HG02981 (cell line): ENCODE data around the gene KIF18B.
A peak's percentile ranks its signal among the peaks of the same experiment; 100 is the strongest.

Source experiments
- ATAC-seq: cut with Tn5 transposase; IDR thresholded peaks from one replicate; pipeline ENCODE4 v1.9.1; 2021; ENCODE audit warnings: mild to moderate bottlenecking, moderate library complexity; ENCODE audit not compliant: unreplicated experiment

Gene KIF18B

DNA sequence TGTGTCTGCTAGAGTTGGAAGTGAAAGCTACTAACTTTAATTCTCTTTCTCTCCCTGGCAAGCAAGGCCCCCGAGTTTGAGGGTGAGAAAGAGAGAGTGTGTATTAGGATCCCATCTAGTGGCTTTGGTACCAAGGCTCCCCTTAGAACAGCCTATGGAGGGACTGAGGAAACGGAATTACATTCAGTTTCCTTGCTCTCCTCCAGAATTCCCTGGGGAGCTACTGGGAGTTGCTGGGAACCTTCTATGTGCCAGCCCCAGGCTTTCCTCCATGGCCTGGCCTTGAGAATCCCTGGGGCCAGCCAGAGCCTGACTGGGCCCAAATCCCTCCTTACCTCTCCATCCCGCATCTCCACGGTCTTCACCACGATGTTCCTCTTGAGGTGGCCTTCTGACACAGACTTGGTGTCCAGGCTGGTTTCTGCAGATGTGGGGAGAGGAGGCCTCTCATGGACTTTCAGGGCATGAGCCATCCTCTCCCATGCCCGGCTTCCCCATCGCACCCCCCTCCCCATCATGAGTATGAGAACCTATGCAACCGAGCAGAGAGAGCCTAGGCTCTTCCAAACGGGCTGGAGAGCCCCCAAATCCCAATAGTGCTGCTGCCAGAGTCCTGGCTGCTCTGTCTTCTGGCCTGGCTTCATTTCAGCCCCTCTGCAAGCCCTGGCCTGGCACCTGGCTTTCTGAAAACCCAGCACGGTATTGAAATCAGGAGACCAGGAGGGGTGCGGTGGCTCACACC, 39.7 kb downstream of the KIF18B start:
- ATAC-seq = no peak

DNA sequence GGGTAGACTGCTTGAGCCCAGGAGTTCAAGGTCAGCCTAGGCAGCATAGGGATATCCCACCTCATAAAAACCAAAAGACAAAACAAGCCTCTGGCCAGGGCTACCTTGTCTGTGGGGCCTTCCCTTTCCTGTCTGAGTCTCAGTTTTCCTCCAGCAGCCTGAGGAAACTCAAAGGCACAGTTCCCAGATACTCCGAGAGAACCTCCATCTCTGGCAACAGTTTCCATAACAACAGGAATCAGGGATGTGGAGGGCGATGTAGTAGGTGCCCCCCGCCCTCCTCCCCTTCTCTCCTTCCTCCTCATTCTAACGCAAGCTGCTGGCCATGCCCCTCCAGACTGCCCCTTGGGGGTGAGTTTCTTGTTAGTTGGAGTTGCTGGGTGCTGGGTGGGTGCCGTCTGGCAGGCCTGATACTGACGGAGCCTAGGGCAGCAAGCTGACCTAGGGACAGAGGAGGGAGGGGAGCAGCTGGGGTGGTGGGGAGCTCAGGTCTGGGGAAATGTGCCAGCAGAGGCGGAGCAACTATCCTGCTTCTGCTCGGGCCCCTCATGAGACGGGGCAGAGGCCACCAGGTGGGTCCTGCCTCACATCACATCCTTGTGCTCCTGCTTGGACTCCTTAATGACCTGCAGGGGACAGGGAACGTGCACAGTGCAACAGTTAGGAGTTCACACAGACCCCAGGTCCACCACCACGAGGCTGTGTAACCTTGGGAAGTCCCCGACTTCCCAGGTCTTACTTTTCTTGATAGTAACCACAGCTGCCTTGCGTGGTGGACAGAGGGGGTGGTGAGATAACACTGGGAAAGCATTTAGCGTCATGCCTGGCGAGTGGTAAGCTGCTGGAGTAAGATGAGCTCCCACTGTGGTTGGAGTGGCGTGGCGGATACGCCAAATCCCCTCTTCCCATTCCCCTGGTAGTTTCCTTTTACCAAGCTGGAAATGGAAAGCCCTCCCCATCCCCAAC, 40.5 kb downstream of the KIF18B start:
- no peak for ATAC-seq

DNA sequence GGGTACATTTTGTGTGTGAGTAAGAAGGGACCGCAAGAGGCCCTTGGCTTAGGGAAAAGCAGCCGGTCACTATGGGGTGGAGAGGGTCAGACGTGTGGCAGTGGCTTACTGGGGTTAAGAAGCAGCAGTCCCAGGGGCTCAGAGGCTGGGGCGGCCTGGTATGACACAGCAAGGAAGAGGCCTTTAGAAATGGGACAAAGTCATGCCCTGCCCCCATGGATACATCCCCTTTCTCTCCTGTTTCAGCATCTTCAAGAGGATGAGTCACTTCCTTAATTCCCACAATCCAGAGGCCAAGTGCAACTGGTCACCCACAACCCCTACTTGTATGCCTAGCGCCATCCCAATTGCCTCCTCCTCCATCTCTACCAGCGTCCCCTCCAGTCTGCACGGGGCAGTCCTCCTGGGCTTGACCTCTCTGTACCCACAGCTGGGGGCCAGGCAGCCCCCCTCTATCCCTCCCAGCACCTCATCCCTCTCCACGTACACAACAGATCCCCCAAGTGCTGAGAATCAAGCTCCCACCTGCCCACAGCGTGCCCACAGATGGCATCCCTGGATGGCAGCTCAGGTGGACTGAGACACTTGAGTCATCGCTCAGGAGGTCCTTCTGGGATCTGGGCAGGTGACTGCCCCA, 41.4 kb downstream of the KIF18B start:
- no peak for ATAC-seq

DNA sequence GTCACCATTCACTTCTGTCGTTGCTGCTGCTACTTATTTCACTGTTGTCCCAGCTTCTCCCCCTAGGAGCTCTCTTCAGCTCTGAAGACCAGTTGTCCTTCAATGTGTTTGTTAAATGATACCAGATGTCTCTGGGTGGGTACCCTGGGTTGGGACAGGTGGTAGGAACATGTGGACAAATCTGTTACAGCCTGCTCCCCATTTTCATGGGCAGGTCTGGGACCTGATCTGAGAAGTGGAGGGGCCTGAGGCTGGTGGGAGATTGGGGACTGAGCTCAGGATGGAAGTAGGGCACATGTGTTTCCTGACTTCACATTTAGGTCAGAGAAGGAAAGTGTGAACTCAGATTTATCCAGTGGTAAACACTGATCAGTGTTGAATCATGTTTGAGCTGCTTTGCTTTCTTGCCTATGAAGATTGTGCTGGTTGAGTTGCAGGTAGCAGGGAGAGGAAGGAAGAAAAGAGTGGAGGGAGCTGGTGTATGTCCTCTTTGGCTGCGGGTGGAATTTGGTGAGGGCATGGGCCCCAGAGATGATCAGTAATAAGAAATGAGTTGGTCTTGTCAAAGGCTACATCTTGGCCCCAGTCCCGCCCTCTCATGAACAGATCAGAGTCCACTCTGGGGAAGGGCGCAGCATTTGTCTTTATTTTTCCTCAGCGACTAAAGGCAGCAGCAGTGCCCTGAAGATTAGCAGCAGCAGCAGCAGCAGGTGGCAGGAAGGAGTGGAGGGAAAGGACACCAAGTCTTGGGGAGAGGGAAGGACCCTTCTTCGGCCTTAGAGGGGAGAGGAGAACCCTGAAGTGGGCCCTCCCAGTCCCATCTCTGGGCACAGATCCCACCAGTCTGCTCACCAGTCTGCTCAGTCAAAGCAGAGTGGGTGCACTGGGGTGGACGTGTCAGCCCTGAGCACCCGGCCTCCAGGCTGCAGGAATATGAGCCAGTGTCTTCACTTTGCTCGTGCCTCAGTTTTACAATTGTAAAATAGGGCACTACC, 42.3 kb downstream of the KIF18B start:
- ATAC-seq = no peak

DNA sequence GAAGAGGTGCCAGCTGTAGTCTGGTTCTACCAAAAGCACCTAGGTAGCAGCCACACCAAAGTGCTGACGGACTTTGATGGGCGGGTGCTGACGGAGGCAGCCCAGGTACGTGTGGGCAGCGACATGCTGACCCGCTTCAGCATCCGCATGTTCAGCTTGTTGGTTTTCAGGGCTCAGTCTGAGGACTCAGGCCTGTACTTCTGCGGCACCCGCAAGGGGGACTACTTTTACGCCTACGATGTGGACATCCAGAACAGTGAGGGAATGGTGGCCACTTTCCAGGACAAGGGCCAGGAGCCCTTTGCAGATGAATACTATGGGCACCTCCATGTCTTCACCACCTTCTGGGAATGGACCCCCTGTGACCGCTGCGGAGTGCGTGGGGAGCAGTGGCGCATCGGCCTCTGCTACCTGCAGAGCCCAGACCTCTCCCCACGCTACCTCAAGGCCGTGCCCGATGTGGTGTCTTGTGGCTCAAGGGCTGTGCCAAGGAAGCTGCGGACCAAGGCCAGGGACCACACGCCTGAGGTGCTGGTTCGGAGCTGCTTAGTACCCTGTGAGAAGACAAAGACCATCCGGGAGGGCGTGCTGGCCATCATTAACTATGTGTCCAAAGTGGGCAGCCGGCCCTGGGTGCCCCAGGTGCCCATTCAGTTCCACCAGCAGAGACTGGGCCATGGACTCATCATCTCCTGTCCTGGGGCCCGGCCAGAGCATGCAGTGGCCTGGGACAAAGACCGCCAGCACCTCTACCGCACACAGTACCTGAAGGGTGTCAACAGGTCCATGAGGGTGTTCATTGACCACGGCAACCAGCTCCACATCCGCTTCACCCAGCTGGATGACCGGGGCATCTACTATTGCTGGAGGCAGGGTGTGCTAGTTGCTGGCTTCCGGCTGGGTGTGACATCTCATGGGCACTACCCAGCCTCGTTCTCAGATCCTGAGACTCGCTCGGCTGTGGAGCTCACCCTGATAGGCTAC, 43.3 kb downstream of the KIF18B start:
- no peak for ATAC-seq

DNA sequence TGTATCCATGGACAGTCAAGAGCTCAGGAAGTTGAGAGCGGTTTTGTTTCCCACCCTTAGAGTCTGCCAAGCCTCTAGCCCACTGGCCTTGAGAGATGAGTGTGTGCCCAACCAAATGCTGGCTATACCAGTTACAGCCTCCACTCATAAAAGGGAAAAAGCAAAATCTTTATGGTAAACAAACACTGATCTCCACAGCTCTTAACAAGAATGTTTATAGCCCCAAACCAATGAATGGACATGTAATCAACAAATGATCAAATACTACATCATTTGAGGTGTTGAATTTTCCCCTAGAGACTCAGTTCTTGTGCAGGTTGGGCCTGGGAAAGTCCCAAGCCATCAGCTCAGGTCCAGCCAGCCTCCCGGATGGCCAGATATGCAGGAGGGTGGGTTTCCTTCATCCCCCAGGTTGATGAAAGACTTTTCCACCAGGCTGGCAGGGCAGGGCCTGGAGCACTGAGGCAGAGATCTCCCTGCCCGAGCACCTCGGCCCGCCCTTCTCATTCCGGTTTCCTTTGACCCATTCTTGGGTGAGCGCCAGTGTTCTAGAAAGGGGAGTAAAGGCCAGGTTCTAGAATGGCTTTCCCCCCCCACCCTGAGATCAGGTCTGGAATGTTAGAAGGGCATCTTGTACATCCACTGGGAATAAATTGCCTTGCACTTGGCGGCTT, 44.4 kb downstream of the KIF18B start:
- ATAC-seq = no peak

DNA sequence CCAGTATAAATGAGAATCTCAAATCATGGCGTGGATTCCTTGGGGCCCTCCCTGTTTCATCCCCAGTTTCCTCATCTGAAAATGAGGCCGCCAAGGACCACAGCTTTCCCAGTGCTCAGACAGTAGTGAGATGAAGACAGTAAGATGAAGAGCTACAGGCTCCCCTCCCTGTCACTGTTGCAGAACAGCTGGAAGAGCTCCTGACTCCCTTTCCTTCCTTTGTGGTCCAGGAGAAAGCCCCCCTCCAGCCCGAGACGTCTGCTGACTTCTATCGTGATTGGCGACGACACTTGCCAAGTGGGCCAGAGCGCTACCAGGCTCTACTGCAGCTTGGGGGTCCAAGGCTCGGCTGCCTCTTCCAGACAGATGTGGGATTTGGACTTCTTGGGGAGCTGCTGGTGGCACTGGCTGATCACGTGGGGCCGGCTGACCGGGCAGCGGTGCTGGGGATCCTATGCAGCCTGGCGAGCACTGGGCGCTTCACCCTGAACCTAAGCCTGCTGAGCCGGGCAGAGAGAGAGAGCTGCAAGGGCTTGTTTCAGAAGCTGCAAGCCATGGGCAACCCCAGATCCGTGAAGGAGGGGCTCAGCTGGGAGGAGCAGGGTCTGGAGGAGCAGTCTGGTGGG, 45.3 kb downstream of the KIF18B start:
- no peak for ATAC-seq

DNA sequence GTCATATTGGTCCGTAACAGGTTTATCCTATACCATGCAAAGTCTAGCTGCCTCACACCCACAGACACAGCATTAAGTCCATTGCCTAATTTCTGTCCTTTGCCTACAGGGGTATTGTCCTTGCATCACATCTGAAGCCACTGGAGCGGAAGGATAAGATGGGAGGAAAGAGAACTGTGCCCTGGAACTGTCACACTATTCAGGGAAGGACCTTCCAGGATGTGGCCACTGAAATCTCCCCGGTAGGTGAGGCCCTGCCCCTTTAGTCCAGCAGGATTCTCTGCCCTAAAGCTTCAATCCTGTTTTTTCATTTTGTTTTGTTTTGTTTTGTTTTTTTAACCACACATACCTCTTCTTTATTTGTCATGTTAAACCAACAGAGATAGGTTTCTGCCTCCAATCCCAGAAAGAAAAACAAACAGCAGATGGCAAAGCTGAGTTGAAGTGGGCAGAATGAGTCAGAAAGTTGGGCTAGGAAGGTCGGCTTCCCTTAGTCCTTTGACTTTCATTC, 46.1 kb downstream of the KIF18B start:
- ATAC-seq = no peak

DNA sequence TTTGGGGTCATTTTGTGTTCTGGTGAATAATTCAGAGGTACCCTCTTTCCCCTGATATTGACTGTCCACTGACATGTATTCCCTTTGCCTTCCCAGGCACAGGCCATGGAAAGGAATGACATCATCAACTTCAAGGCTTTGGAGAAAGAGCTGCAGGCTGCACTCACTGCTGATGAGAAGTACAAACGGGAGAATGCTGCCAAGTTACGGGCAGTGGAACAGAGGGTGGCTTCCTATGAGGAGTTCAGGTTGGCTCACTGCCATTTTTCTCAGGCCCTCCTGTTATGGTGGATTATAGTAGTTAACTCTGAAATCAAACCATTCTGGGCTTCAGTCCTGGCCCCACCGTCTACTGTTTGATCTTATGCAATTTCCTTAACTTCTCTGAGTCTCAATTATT, 46.7 kb downstream of the KIF18B start:
- ATAC-seq = no peak

DNA sequence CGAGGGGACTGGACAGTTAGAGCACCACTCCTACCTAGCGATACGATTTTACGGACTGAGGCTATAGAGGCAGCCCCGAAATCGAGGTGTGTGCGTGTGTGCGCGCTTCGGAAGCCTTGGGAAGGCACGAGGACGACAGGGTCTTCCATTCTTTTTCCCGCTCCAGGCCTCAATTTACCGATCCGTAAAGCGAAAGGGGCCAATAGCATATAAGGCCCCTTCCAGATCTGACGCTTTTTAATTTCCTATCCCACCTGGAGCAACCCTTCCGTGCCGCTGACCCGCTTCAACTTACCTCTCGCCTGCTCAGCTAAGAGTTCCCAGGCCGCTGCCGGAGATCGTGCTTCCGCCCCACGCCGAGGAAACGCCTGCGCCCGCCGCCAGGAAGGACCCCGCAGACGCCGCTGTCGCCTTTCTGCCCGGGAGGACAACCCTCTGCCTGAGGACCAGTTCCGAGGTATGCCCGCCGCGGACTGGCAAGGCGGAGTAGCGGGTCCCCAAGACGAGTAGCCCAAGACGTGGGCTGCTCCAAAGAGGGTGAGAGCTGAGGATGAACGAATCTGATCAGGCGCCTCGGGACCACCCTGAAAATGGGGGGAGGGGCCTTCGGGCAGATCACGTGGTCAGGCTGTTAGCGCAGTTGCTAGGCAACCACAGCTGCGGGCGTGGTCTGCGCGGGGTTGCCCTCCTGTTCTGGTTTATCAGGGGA, 48.3 kb downstream of the KIF18B start, which contains the start of gene EFTUD2:
Gene EFTUD2, minus strand, starts transcription at position 372 of the 709 bp plus-strand sequence. CDS start 4,924 bp downstream, outside the sequence.
- ATAC-seq = peak; percentile 64

DNA sequence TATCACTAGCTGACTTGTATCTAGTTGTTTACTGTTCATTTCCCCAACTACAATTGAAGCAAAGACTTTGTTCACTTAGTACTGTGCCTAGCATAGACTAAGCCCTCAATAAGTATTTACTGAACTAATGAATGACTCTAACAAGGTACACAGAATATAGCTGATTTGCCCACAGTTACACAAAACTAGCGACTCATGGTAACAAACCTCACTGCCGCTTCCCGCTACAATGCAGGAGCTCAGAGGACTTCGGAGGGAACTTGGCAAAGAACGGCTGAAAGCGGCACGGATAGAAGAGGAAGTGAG, 48.9 kb downstream of the KIF18B start:
- no peak for ATAC-seq

DNA sequence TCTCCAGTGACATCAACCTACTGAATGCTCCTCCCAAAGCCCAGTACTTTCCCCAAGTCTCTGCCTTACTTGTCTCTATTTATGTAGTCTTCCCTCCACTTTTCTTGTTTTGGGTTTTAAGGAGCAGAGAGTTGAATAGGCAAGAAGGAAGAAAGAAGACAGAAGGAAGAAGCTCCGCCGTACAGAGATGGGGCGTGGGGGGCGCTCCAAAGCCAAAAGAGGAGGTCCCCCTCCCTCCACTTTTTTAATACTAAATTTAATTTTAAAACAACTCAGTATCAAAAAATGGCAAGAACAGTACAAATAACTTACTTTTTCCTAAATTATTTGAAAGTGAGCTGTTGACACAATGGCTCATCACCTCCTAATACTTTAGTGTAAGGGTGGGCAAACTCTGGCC, 52.9 kb downstream of the KIF18B start:
- ATAC-seq = no peak

DNA sequence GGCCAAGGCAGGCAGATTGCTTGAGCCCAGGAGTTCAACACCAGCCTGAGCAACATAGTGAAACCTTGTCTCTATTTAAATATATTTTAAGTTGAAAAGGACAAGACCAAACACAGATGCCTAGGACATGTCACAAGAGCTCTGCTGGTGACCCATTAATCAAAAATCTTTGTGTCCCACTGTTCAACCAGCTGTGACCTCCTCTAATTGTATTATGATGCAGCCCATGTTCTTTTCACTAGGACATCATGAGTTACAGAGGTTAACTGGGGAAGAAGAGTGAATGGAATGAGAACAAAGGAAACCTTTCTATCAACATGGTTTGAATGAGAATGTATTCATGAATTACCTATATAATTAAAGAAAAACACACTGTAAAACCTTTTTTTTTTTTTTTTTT, 55.3 kb downstream of the KIF18B start:
- ATAC-seq = no peak

DNA sequence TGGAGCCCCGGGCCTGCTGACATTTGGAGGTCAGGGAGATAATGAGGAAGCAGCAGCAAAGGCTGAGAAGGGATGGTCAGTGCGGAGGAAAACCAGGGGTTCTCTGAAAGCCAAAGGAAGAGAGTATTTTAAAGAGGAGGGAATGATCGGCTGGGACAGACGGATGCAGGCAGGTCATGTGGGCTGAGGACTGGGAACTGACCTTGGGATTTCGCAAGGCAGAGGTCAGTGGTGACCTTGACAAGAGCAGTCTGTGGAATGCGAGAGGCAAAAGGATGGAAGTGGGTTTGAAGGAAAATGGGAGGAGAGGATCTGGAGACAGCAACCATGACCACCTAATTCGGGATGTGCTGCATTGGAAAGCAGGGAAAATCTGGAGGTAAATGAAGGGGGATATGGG, 58.6 kb downstream of the KIF18B start:
- no peak for ATAC-seq

DNA sequence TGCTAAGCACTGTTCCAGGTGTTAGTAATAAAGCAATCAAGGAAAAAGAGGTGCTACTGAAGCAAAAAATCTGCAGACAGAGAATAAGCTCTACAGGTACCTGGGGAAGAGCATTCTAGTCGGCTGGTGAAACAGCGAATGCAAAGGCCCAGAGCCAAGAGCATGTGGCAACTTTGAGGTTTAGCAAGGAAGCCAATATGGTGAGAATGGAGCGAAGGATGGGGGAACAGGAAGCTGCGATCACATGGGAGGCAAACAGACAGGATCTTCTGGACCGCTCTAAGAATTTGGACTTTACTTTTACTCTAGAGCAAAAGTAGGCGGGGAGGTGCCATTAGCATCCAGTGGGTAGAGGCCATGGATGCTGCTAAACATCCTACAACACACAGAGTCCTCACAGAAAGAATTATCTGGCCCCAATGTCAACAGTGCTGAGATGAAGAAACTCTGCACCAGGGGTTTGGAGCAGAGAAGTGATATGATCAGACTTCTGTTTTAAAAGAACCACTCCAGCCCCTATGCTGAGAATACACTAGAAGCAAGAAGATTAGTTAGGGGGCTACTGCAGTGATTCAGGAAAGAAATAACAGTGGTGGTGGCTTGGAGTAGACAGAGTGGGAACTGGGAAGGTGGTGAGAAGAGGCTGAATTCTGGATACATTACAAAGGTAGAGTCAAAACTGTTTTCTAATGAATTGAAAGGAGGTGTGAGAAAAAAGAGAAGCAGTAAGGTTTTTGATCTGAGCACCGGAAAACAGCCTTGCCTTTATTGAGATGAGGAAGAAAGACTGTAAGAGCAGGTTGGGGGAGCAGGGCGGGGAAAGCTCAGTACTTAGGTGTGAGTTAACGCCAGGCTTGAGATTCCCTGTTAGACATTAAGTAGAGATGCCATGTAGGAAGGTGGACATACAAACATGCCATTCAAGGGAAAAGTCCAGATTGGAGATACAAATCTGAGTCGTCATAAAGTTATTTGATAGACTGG, 59.3 kb downstream of the KIF18B start:
- no peak for ATAC-seq

DNA sequence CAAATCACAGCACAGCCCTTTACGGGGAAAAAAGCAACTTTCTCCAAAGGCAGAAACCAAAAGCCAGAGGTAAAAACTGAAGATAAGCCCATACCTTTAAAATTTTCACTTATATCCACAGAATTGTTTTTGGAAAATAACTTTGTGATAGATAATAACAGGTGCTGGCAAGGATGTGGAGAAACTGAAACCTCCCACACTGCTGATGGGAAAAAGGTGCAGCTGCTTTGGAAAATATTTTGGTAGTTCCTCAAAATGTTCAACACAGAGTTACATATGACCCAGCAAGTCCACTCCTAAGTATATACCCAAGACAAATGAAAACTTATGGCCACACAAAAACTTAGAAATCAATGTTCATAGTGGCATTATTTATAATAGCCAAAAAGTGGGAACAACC, 60.6 kb downstream of the KIF18B start:
- no peak for ATAC-seq
